GM12878 (cell line): ENCODE data around the gene ZMYND11. TPM values are rescaled to one million over a fixed set of nuclear protein-coding genes. Genes with fewer than 3 reads are reported as not detected.

ENCODE experiments used
- ATAC-seq: fragments of 200-7000 bp; cut with Tn5 transposase; 3 replicates; pipeline ENCODE4 v1.9.1; 2020; ENCODE audit warnings: mild to moderate bottlenecking, moderate library complexity
- BruUV-seq: library from RNA; stranded (reverse); fragments of 400-500 nt; replicated peaks from 2 replicates; lab custom pipeline; 2021; lab: Mats Ljungman, UMichigan
- CTCF ChIA-PET: fragments of 300-600 bp; sonication (Branson Sonifier 250); formaldehyde crosslinking; extraction: SDS; loops from one replicate; lab custom pipeline; 2021; ENCODE audit warnings: inconsistent platforms; lab: Yijun Ruan, JAX
- POLR2A ChIA-PET: fragments of 350-600 bp; formaldehyde crosslinking; extraction: SDS; loops from one replicate; lab custom pipeline; 2021; ENCODE audit warnings: inconsistent platforms; lab: Charles Lee
- RAD21 ChIA-PET: fragments of 300-600 bp; sonication (Branson Sonifier 250); formaldehyde crosslinking; loops from one replicate; lab custom pipeline; 2023; ENCODE audit warnings: antibody characterized with exemption; ENCODE audit not compliant: unreplicated experiment; lab: Charles Lee
- SMC1A ChIA-PET: fragments of 300-600 bp; sonication (Branson Sonifier 250); formaldehyde crosslinking; loops from one replicate; lab custom pipeline; 2023; ENCODE audit not compliant: unreplicated experiment, uncharacterized antibody; lab: Charles Lee
- DNase-seq: peaks from one replicate; pipeline ENCODE4 v3.0.0-alpha.2; 2011; ENCODE audit warnings: low read depth, low spot score
- FAIRE-seq: peaks from 3 replicates; lab custom pipeline; 2011; peaks lifted over from hg19 to GRCh38; lab: Jason Lieb, UNC
- H2AFZ ChIP-seq: 2 replicates; pipeline ENCODE4 v1.6.0; 2011; ENCODE audit warnings: low read depth, low read length, control low read depth; ENCODE audit not compliant: control insufficient read depth
- H3K27ac ChIP-seq: 2 replicates; pipeline ENCODE4 v1.5.1; 2011; ENCODE audit warnings: control low read depth; ENCODE audit not compliant: control insufficient read depth, insufficient read depth
- H3K27me3 ChIP-seq, 2 experiments: replicated peaks in 1 of 2; 2 replicates each; pipeline versions ENCODE4 v1.6.0 to v1.6.1; 2011; ENCODE audit warnings: low read length in 1 of 2; ENCODE audit not compliant: control insufficient read depth in 2 of 2, insufficient read depth in 2 of 2
- H3K36me3 ChIP-seq, 2 experiments: 2 replicates each; pipeline ENCODE4 v1.5.1; 2011; ENCODE audit warnings: low read length in 1 of 2; ENCODE audit not compliant: control insufficient read depth in 2 of 2, insufficient read depth in 2 of 2
- H3K4me1 ChIP-seq: 2 replicates; pipeline ENCODE4 v1.6.1; 2011; ENCODE audit warnings: mild to moderate bottlenecking, low read length, moderate library complexity, mixed read lengths; ENCODE audit not compliant: control insufficient read depth, insufficient read depth
- H3K4me2 ChIP-seq: 2 replicates; pipeline ENCODE4 v1.6.0; 2011; ENCODE audit warnings: control low read depth; ENCODE audit not compliant: control insufficient read depth, insufficient read depth
- H3K4me3 ChIP-seq: fragments of 200-600 bp; sonication (generic); 2 replicates; pipeline ENCODE4 v1.5.1; 2016
- H3K79me2 ChIP-seq: 2 replicates; pipeline ENCODE4 v1.6.0; 2011; ENCODE audit warnings: low read length; ENCODE audit not compliant: control insufficient read depth, insufficient read depth
- H3K9ac ChIP-seq: 2 replicates; pipeline ENCODE4 v1.8.0; 2011; ENCODE audit warnings: low read length, control low read depth, mixed read lengths; ENCODE audit not compliant: control insufficient read depth, insufficient read depth
- H3K9me3 ChIP-seq: replicated peaks from 3 replicates; pipeline ENCODE4 v1.5.1; 2011; ENCODE audit warnings: mild to moderate bottlenecking, low read length; ENCODE audit not compliant: control insufficient read depth, insufficient read depth
- H4K20me1 ChIP-seq: 2 replicates; pipeline ENCODE4 v1.6.0; 2011; ENCODE audit not compliant: control insufficient read depth, insufficient read depth
- BHLHE40 ChIP-seq, 2 experiments: fragments of 450-650 bp in 1 of 2; IDR thresholded peaks; 2 replicates each; pipeline ENCODE4 v1.6.1; 2011 to 2017; ENCODE audit warnings: low read depth in 2 of 2, borderline replicate concordance in 1 of 2, improper control_type of control experiment in 1 of 2, low read length in 1 of 2, mild to moderate bottlenecking in 1 of 2
- CTCF ChIP-seq, 3 experiments: IDR thresholded peaks in 2 of 3; conservative IDR thresholded peaks in 1 of 3; 2 replicates each; pipeline ENCODE4 v1.5.1; 2011; ENCODE audit warnings: low read depth in 3 of 3, low read length in 3 of 3, mild to moderate bottlenecking in 3 of 3, control low read depth in 2 of 3, moderate library complexity in 2 of 3, inconsistent platforms in 1 of 3, mixed read lengths in 1 of 3; ENCODE audit not compliant: control insufficient read depth in 2 of 3, insufficient read depth in 1 of 3; ENCODE audit errors: extremely low read depth in 1 of 3
- EED ChIP-seq: sonication (generic); IDR thresholded peaks from 2 replicates; pipeline ENCODE4 v1.6.1; 2016; ENCODE audit warnings: antibody characterized with exemption, low read depth
- IRF4 ChIP-seq: IDR thresholded peaks from 2 replicates; pipeline ENCODE4 v1.6.1; 2011; ENCODE audit warnings: low read depth, low read length
- MEF2B ChIP-seq: fragments of 450-650 bp; IDR thresholded peaks from 2 replicates; pipeline ENCODE4 v1.6.1; 2018; ENCODE audit warnings: mild to moderate bottlenecking, moderate library complexity; ENCODE audit not compliant: partially characterized antibody, poor library complexity, severe bottlenecking
- MYB ChIP-seq: fragments of 150-350 bp; IDR thresholded peaks from 2 replicates; pipeline ENCODE4 v1.6.1; 2014; ENCODE audit warnings: mild to moderate bottlenecking, low read depth, low read length, borderline replicate concordance
- NR2F1 ChIP-seq: fragments of 450-650 bp; conservative IDR thresholded peaks from 2 replicates; pipeline ENCODE4 v1.6.1; 2017; ENCODE audit warnings: mild to moderate bottlenecking
- NRF1 ChIP-seq: conservative IDR thresholded peaks from 2 replicates; pipeline ENCODE4 v1.6.1; 2011; ENCODE audit warnings: mild to moderate bottlenecking, low read depth, low read length, improper control_type of control experiment
- PAX8 ChIP-seq: fragments of 450-650 bp; IDR thresholded peaks from 2 replicates; pipeline ENCODE4 v1.6.1; 2017; ENCODE audit warnings: mild to moderate bottlenecking, moderate library complexity
- POLR2AphosphoS2 ChIP-seq: IDR thresholded peaks from 2 replicates; pipeline ENCODE4 v1.6.1; 2011; ENCODE audit warnings: low read depth, mild to moderate bottlenecking, low read length, improper control_type of control experiment, moderate library complexity
- RB1 ChIP-seq: fragments of 450-650 bp; formaldehyde crosslinking; IDR thresholded peaks from 2 replicates; pipeline ENCODE4 v1.6.1; 2017; ENCODE audit warnings: mild to moderate bottlenecking, borderline replicate concordance
- RBBP5 ChIP-seq: fragments of 200-600 bp; sonication (generic); conservative IDR thresholded peaks from 2 replicates; pipeline ENCODE4 v1.6.1; 2016
- REST ChIP-seq: IDR thresholded peaks from 2 replicates; pipeline ENCODE4 v1.6.1; 2012; ENCODE audit warnings: mild to moderate bottlenecking, low read depth, low read length
- YY1 ChIP-seq: IDR thresholded peaks from 2 replicates; pipeline ENCODE4 v1.6.1; 2011; ENCODE audit warnings: low read depth, mild to moderate bottlenecking, low read length
- ZNF622 ChIP-seq: fragments of 450-650 bp; IDR thresholded peaks from 2 replicates; pipeline ENCODE4 v1.6.1; 2017; ENCODE audit warnings: mild to moderate bottlenecking, inconsistent platforms
- in situ Hi-C: fragments of 300-500 bp; cut with MboI; formaldehyde crosslinking; loops from 9 replicates; pipeline ENCODE4 v1.14.3; 2018; ENCODE audit warnings: mixed read lengths
- intact Hi-C: fragments of 100-400 bp; cut with micrococcal nuclease; formaldehyde crosslinking; loops from one replicate; pipeline ENCODE4 v1.14.2; 2022; ENCODE audit not compliant: unreplicated experiment
- polyA plus RNA-seq, 11 experiments: library from polyadenylated mRNA; depleted of rRNA in 4 of 11; unstranded in 6 of 11; stranded (reverse) in 5 of 11; fragments of >200 nt; fragmentation: Nextera tagmentation in 4 of 11; fragmentation: Illumina TruSeq in 1 of 11; extraction: Ambion mirVana in 4 of 11; extraction: Trizol in 1 of 11; gene quantifications; 1 replicate in 1 of 11; 2 replicates in 10 of 11; pipeline versions ENCODE4 v1.2.1 to v1.2.3, GENCODE V29; 2011 to 2016; ENCODE audit warnings: inconsistent platforms in 2 of 11, missing spikeins in 2 of 11, low read depth in 1 of 11
- total RNA-seq, 4 experiments: library from RNA; depleted of rRNA in 3 of 4; stranded (reverse); fragments of >200 nt in 3 of 4; fragmentation: Illumina TruSeq in 1 of 4; extraction: Trizol in 1 of 4; gene quantifications; 2 replicates each; pipeline versions ENCODE4 v1.2.1 to v1.2.3, GENCODE V29; 2013 to 2021

The ZMYND11 gene
- total and polyA plus RNA-seq, 10 of the 15 experiments (the other 5 are each of a cell fraction or from before 2014, with no cell fraction given), result 3.3 to 24.4 (median 13.1) TPM

- BruUV-seq, result no TSS peak
- Histone ChIP-seq H3K27me3 (no peaks in the 10 kb centered on the region), H3K4me1 (no peaks in the 10 kb centered on the region; the same call in 1 of the 2 replicates), H3K4me3 (no peak overlapping the region), H3K36me3 (peaks cover 0 to 3% of the 10 kb centered on the region in 2 experiments; a peak in 2 of 4 replicates), H3K9me3 (peaks cover 3% of the 10 kb centered on the region; the same call in 2 of the 3 replicates), H3K4me2 (no peak overlapping the region), H3K9ac (no peak overlapping the region), H3K79me2 (no peaks in the 10 kb centered on the region), H4K20me1 (no peaks in the 10 kb centered on the region), H2AFZ (no peak overlapping the region), H3K27ac (no peak overlapping the region)
- SMC1A ChIA-PET, result no interaction called here
- ATAC-seq (no peak), DNase-seq (no peak), FAIRE-seq (no peak)
- CTCF ChIA-PET, result no interaction called here
- in situ Hi-C loops, result no loop called here
- RAD21 ChIA-PET, result no interaction called here
- intact Hi-C loops, result loop anchor here (5.0 kb wide), 1 partner anchor 334 kb away; no protein-coding TSS in a partner anchor
- POLR2A ChIA-PET, result no interaction called here
- TF ChIP-seq REST (no peak), BHLHE40 (IDR thresholded peaks at IDR 0.05; ENCODE audit: borderline replicate concordance in 1 of 2, low read depth in 2 of 2, low read length in 1 of 2) (no peak), IRF4 (no peak), NRF1 (no peak), MYB (no peak), PAX8 (no peak), ZNF622 (no peak), MEF2B (no peak), RBBP5 (no peak), YY1 (no peak), RB1 (no peak), NR2F1 (no peak), POLR2AphosphoS2 (no peak), CTCF (IDR thresholded peaks at IDR 0.05 in 2 of 3, conservative IDR thresholded peaks at IDR 0.05 in 1 of 3; ENCODE audit: control insufficient read depth in 2 of 3, extremely low read depth in 1 of 3, insufficient read depth in 1 of 3, low read depth in 3 of 3, low read length in 3 of 3) (no peak), EED (no peak)
Measured at GRCh38 chr10:178723-179122, 43.5 kb downstream of the ZMYND11 start.
